Measurements from ENCODE around the gene EVPL.

EVPL gene

DNA sequence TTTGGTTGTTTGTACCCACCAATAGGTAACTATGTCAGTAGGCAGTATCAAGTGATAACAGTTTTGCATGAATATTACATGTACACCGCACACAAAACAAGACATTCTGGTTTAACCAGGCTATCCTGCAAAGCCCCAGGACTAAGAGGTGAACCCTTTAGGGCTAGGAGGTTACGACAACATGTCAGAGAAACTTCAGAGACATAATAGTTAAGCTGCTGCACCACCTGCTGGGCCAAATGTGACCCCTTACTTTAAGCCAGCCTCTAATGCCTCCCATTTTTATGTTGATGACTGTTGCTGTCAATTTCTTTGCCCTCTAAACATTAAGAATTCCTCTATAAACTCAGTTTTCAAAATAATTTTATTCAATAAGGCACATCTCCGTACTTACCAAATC lies 29.8 kb upstream of the EVPL start:
- H3K36me3 ChIP-seq (ENCODE audit: control insufficient read depth, insufficient read depth, low read length): peaks cover 85% of the 10 kb centered on the region
- no peaks in the 10 kb centered on the region for H3K4me1 ChIP-seq (ENCODE audit: control insufficient read depth, insufficient read depth, low read length)
- no peak overlapping the region for H3K27ac ChIP-seq (ENCODE audit: low read depth, low read length)
- H3K9ac ChIP-seq (ENCODE audit: low read depth, low read length): no peak overlapping the region
- no peak overlapping the region for H3K4me3 ChIP-seq (ENCODE audit: low read depth, low read length)
- no peaks in the 10 kb centered on the region for H3K9me3 ChIP-seq (ENCODE audit: control insufficient read depth, insufficient read depth, low read length)
- no peaks in the 10 kb centered on the region for H3K27me3 ChIP-seq (ENCODE audit: control insufficient read depth, insufficient read depth, low read length)

DNA sequence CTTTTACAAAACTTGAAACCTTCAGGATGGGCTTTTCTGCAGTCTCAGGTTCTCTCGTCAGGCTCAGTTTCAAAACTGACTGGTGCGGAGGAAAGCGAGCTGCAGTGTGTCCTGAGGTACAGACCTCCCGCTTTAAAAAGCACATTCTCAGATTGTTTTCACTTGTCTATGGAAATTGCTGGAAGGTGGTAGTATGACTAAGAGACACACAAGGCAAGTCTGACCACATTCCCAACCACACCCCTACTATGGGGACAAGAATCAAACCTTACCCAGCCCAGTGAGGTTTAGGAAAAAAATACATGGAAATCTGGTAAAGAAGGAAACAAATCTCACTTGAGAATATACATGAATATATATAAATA lies 27.0 kb upstream of the EVPL start:
- H3K4me3 ChIP-seq (ENCODE audit: low read depth, low read length): no peak overlapping the region
- H3K9ac ChIP-seq (ENCODE audit: low read depth, low read length): no peak overlapping the region
- no peaks in the 10 kb centered on the region for H3K4me1 ChIP-seq (ENCODE audit: control insufficient read depth, insufficient read depth, low read length)
- H3K9me3 ChIP-seq (ENCODE audit: control insufficient read depth, insufficient read depth, low read length): no peaks in the 10 kb centered on the region
- H3K27ac ChIP-seq (ENCODE audit: low read depth, low read length): peak overlapping the region; percentile 32
- no peaks in the 10 kb centered on the region for H3K27me3 ChIP-seq (ENCODE audit: control insufficient read depth, insufficient read depth, low read length)
- peaks cover 90% of the 10 kb centered on the region for H3K36me3 ChIP-seq (ENCODE audit: control insufficient read depth, insufficient read depth, low read length)

DNA sequence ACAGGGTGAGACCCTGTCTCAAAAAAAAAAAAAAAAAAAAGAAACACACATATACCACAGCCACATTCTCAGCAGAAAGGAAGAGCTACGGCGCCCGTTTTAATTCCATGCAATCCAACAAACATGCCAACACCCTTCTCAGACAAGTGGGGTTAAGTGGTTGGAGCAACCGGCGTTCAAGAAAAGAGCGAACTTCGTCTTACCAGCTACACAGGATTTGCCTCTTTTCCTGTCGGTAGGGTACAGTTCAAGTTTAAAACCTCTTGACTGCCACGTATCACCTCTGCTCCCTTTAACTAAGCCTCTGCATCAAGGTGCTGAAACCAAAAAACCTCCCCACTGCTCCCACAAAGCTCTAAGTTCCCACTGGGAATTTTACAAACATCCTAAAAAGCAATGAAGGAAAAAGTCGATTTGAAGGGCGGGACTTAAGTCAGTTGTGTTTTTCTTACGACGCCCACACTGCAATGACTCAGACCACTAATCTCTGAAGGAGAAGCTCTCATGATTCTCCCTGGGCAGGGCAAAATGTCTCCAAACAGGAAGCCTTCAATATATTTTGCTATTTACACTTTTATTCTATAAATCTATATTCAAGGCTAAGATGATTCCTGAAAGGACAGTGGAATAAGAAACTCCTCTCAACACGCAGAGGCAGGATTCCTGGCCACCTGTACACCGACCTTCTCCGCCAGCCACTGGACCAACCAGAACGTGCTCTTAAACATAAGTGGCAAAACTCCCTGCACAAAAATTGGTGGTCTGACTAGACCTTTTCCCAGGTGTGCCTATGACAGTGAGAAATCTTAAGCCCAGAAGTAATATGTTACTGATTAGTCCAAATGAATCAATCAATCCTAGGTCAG lies 26.4 kb upstream of the EVPL start:
- H3K4me1 ChIP-seq (ENCODE audit: control insufficient read depth, insufficient read depth, low read length): 0 out of 2 replicates have a peak, but pooled peaks cover 3% of the 10 kb centered on the region
- peaks cover 90% of the 10 kb centered on the region for H3K36me3 ChIP-seq (ENCODE audit: control insufficient read depth, insufficient read depth, low read length)
- no peak overlapping the region for H3K9ac ChIP-seq (ENCODE audit: low read depth, low read length)
- peak overlapping the region; percentile 32 for H3K27ac ChIP-seq (ENCODE audit: low read depth, low read length)
- H3K27me3 ChIP-seq (ENCODE audit: control insufficient read depth, insufficient read depth, low read length): no peaks in the 10 kb centered on the region
- H3K4me3 ChIP-seq (ENCODE audit: low read depth, low read length): no peak overlapping the region
- H3K9me3 ChIP-seq (ENCODE audit: control insufficient read depth, insufficient read depth, low read length): no peaks in the 10 kb centered on the region

DNA sequence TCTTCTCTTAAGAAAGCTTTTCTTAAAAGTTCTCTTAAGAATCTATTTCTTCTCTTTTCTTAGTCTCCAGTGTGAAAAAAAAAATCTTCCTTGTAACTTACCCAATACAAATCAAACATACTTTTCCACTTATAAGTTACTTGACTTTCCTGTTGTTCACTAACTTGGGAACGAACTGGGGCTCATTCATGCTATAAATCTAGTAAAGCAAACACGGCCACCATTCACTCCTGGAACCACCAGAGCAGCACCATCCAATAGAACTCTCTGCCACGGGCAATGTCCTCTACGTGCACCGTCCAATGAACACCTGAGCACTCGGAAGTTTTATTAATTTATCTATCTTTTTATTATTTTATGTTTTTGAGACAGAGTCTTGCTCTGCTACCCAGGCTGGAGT lies 24.5 kb upstream of the EVPL start:
- Histone ChIP-seq H3K9me3 (ENCODE audit: control insufficient read depth, insufficient read depth, low read length) (no peaks in the 10 kb centered on the region), H3K27me3 (ENCODE audit: control insufficient read depth, insufficient read depth, low read length) (no peaks in the 10 kb centered on the region), H3K36me3 (ENCODE audit: control insufficient read depth, insufficient read depth, low read length) (peaks cover 87% of the 10 kb centered on the region), H3K4me1 (ENCODE audit: control insufficient read depth, insufficient read depth, low read length) (0 out of 2 replicates have a peak, but pooled peaks cover 5% of the 10 kb centered on the region), H3K27ac (ENCODE audit: low read depth, low read length) (no peak overlapping the region), H3K9ac (ENCODE audit: low read depth, low read length) (no peak overlapping the region), H3K4me3 (ENCODE audit: low read depth, low read length) (no peak overlapping the region)

- no peaks in the 10 kb centered on the region for H3K27me3 ChIP-seq (ENCODE audit: control insufficient read depth, insufficient read depth, low read length)
- H3K9ac ChIP-seq (ENCODE audit: low read depth, low read length): no peak overlapping the region
- no peaks in the 10 kb centered on the region for H3K9me3 ChIP-seq (ENCODE audit: control insufficient read depth, insufficient read depth, low read length)
- H3K4me3 ChIP-seq (ENCODE audit: low read depth, low read length): no peak overlapping the region
- 0 out of 2 replicates have a peak, but pooled peaks cover 5% of the 10 kb centered on the region for H3K4me1 ChIP-seq (ENCODE audit: control insufficient read depth, insufficient read depth, low read length)
- H3K27ac ChIP-seq (ENCODE audit: low read depth, low read length): no peak overlapping the region
- H3K36me3 ChIP-seq (ENCODE audit: control insufficient read depth, insufficient read depth, low read length): peaks cover 87% of the 10 kb centered on the region
Measured at GRCh38 chr17:76050538-76051467, 23.7 kb upstream of the EVPL start.

- Histone ChIP-seq H3K9ac (ENCODE audit: low read depth, low read length) (no peak overlapping the region), H3K4me3 (ENCODE audit: low read depth, low read length) (no peak overlapping the region), H3K36me3 (ENCODE audit: control insufficient read depth, insufficient read depth, low read length) (peaks cover 88% of the 10 kb centered on the region), H3K4me1 (ENCODE audit: control insufficient read depth, insufficient read depth, low read length) (0 out of 2 replicates have a peak, but pooled peaks cover 5% of the 10 kb centered on the region), H3K27ac (ENCODE audit: low read depth, low read length) (no peak overlapping the region), H3K9me3 (ENCODE audit: control insufficient read depth, insufficient read depth, low read length) (no peaks in the 10 kb centered on the region), H3K27me3 (ENCODE audit: control insufficient read depth, insufficient read depth, low read length) (no peaks in the 10 kb centered on the region)
Measured at GRCh38 chr17:76049836-76050537, 22.9 kb upstream of the EVPL start.

GRCh38 chr17:76049239-76049638 lies 22.1 kb upstream of the EVPL start:
- Histone ChIP-seq H3K4me3 (ENCODE audit: low read depth, low read length) (no peak overlapping the region), H3K9me3 (ENCODE audit: control insufficient read depth, insufficient read depth, low read length) (no peaks in the 10 kb centered on the region), H3K4me1 (ENCODE audit: control insufficient read depth, insufficient read depth, low read length) (0 out of 2 replicates have a peak, but pooled peaks cover 5% of the 10 kb centered on the region), H3K9ac (ENCODE audit: low read depth, low read length) (no peak overlapping the region), H3K27me3 (ENCODE audit: control insufficient read depth, insufficient read depth, low read length) (no peaks in the 10 kb centered on the region), H3K27ac (ENCODE audit: low read depth, low read length) (no peak overlapping the region), H3K36me3 (ENCODE audit: control insufficient read depth, insufficient read depth, low read length) (peaks cover 90% of the 10 kb centered on the region)

- H3K9me3 ChIP-seq (ENCODE audit: control insufficient read depth, insufficient read depth, low read length): no peaks in the 10 kb centered on the region
- no peak overlapping the region for H3K9ac ChIP-seq (ENCODE audit: low read depth, low read length)
- no peak overlapping the region for H3K27ac ChIP-seq (ENCODE audit: low read depth, low read length)
- H3K27me3 ChIP-seq (ENCODE audit: control insufficient read depth, insufficient read depth, low read length): no peaks in the 10 kb centered on the region
- peaks cover 90% of the 10 kb centered on the region for H3K36me3 ChIP-seq (ENCODE audit: control insufficient read depth, insufficient read depth, low read length)
- no peak overlapping the region for H3K4me3 ChIP-seq (ENCODE audit: low read depth, low read length)
- H3K4me1 ChIP-seq (ENCODE audit: control insufficient read depth, insufficient read depth, low read length): 0 out of 2 replicates have a peak, but pooled peaks cover 5% of the 10 kb centered on the region
Measured at GRCh38 chr17:76048711-76049110, 21.6 kb upstream of the EVPL start.

GRCh38 chr17:76048025-76048605 lies 21.0 kb upstream of the EVPL start:
- no peak overlapping the region for H3K4me3 ChIP-seq (ENCODE audit: low read depth, low read length)
- H3K4me1 ChIP-seq (ENCODE audit: control insufficient read depth, insufficient read depth, low read length): 0 out of 2 replicates have a peak, but pooled peaks cover 5% of the 10 kb centered on the region
- H3K36me3 ChIP-seq (ENCODE audit: control insufficient read depth, insufficient read depth, low read length): peaks cover 92% of the 10 kb centered on the region
- no peaks in the 10 kb centered on the region for H3K27me3 ChIP-seq (ENCODE audit: control insufficient read depth, insufficient read depth, low read length)
- no peak overlapping the region for H3K9ac ChIP-seq (ENCODE audit: low read depth, low read length)
- H3K9me3 ChIP-seq (ENCODE audit: control insufficient read depth, insufficient read depth, low read length): no peaks in the 10 kb centered on the region
- H3K27ac ChIP-seq (ENCODE audit: low read depth, low read length): no peak overlapping the region

GRCh38 chr17:76046064-76046463 lies 19.0 kb upstream of the EVPL start:
- Histone ChIP-seq H3K27me3 (ENCODE audit: control insufficient read depth, insufficient read depth, low read length) (no peaks in the 10 kb centered on the region), H3K36me3 (ENCODE audit: control insufficient read depth, insufficient read depth, low read length) (peaks cover 95% of the 10 kb centered on the region), H3K27ac (ENCODE audit: low read depth, low read length) (no peak overlapping the region), H3K9me3 (ENCODE audit: control insufficient read depth, insufficient read depth, low read length) (no peaks in the 10 kb centered on the region), H3K4me3 (ENCODE audit: low read depth, low read length) (no peak overlapping the region), H3K9ac (ENCODE audit: low read depth, low read length) (no peak overlapping the region), H3K4me1 (ENCODE audit: control insufficient read depth, insufficient read depth, low read length) (peaks cover 8% of the 10 kb centered on the region; the same call in 1 of the 2 replicates)
